K562 treated with DMSO at 1 percent for 12 hours (cell line): ENCODE measurements around the gene NBPF19. TPM values are rescaled to one million over a fixed set of nuclear protein-coding genes. Genes with fewer than 3 reads are reported as not detected.

Experiments used
- total RNA-seq: library from RNA; unstranded; fragments of 300-600 nt; gene quantifications from 2 replicates; pipeline ENCODE4 v1.2.3, GENCODE V29; 2022; ENCODE audit not compliant: insufficient read depth

The NBPF19 gene, protein sequence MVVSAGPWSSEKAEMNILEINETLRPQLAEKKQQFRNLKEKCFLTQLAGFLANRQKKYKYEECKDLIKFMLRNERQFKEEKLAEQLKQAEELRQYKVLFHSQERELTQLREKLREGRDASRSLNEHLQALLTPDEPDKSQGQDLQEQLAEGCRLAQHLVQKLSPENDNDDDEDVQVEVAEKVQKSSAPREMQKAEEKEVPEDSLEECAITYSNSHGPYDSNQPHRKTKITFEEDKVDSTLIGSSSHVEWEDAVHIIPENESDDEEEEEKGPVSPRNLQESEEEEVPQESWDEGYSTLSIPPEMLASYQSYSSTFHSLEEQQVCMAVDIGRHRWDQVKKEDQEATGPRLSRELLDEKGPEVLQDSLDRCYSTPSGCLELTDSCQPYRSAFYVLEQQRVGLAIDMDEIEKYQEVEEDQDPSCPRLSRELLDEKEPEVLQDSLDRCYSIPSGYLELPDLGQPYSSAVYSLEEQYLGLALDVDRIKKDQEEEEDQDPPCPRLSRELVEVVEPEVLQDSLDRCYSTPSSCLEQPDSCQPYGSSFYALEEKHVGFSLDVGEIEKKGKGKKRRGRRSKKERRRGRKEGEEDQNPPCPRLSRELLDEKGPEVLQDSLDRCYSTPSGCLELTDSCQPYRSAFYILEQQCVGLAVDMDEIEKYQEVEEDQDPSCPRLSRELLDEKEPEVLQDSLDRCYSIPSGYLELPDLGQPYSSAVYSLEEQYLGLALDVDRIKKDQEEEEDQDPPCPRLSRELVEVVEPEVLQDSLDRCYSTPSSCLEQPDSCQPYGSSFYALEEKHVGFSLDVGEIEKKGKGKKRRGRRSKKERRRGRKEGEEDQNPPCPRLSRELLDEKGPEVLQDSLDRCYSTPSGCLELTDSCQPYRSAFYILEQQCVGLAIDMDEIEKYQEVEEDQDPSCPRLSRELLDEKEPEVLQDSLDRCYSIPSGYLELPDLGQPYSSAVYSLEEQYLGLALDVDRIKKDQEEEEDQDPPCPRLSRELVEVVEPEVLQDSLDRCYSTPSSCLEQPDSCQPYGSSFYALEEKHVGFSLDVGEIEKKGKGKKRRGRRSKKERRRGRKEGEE (N-terminal part only)
- total RNA-seq: 0.23 and 0.27 TPM in 2 replicates

DNA sequence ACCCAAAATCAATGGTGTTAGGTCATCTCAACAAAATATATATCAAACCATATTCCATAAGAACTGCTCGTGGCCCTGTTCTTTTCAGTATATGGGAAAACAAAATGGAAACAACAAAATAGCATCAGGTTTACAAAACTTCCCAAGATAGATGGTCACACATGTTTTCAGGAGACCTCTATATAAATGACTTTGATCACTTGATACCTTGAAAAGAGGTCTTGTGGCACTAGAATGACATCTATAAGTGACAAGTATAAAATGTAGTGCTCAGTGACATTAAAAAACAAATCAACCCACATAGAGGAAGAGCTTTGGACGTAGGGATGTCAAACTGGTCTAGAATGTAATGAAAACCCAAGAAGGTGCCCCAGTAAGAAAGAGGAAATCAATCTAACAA lies at the start of gene NBPF19:
TSS of gene NBPF19 (plus strand) at position 301 of the 400 bp plus-strand sequence. CDS start 888 bp downstream, outside the sequence.

Other genes starting within 250 kb of the NBPF19 start
- not detected in 2 replicates for gene PPIAL4C, start 108.8 kb downstream of the NBPF19 start, total RNA-seq